Colon (tissue), 2 donors: ENCODE measurements around the gene BLOC1S4.

Source experiments
- FAIRE-seq: peaks from 2 replicates; lab custom pipeline; 2012; peaks lifted over from hg19 to GRCh38; lab: Jason Lieb, UNC
- donor health status: control.
- donor health status: control.

Gene BLOC1S4

GRCh38 chr4:6764976-6765620 is 49.1 kb downstream of the BLOC1S4 start:
- FAIRE-seq: no peak

- no peak for FAIRE-seq
Observed at GRCh38 chr4:6765703-6766102, 49.7 kb downstream of the BLOC1S4 start.
